Lower leg skin (tissue), 3 donors: ENCODE results near the gene ARAP3.

ENCODE experiments used
- CTCF ChIP-seq, 3 donors: fragments of 450-650 bp; IDR thresholded peaks; one replicate each; pipeline ENCODE4 v1.5.1; 2016; ENCODE audit warnings: antibody characterized with exemption in 3 of 3, mild to moderate bottlenecking in 3 of 3, moderate library complexity in 2 of 3
- POLR2A ChIP-seq, 2 donors: fragments of 450-650 bp; IDR thresholded peaks; one replicate each; pipeline ENCODE4 v1.6.1; 2016 to 2017; ENCODE audit warnings: antibody characterized with exemption in 2 of 2, mild to moderate bottlenecking in 1 of 2, moderate library complexity in 1 of 2

GRCh38 chr5:141716468-141716867, 34.4 kb upstream of the ARAP3 start:
- no peak for TF ChIP-seq POLR2A (IDR thresholded peaks at IDR 0.05)
- no peak for TF ChIP-seq CTCF (IDR thresholded peaks at IDR 0.05)
